IMR-90 (cell line): Measurements from ENCODE around the gene FOLH1. TPM values are rescaled to one million over a fixed set of nuclear protein-coding genes. Genes with fewer than 3 reads are reported as not detected.

Experiments
- ATAC-seq: fragments of 200-7000 bp; cut with Tn5 transposase; 2 replicates; pipeline ENCODE4 v1.9.1; 2020; ENCODE audit warnings: low read depth, mild to moderate bottlenecking, moderate library complexity
- BruUV-seq: library from RNA; stranded (reverse); fragments of 400-500 nt; replicated peaks from 2 replicates; lab custom pipeline; 2021; lab: Mats Ljungman, UMichigan
- CTCF ChIA-PET: fragments of 300-600 bp; formaldehyde crosslinking; extraction: SDS; loops from one replicate; lab custom pipeline; 2021; ENCODE audit warnings: antibody characterized with exemption; lab: Yijun Ruan, JAX
- POLR2A ChIA-PET: fragments of 300-600 bp; sonication (Branson Sonifier 250); formaldehyde crosslinking; loops from one replicate; lab custom pipeline; 2022; ENCODE audit warnings: antibody characterized with exemption; ENCODE audit not compliant: unreplicated experiment; lab: Charles Lee
- DNase-seq: peaks from one replicate; pipeline ENCODE4 v3.0.0; 2013
- H2AFZ ChIP-seq: replicated peaks from 2 replicates; pipeline ENCODE3; 2013; ENCODE audit warnings: low read length, mild to moderate bottlenecking; ENCODE audit not compliant: poor library complexity
- H2AK5ac ChIP-seq: 2 replicates; pipeline ENCODE4 v1.6.1; 2013; ENCODE audit warnings: low read depth, low read length, inconsistent platforms
- H2AK9ac ChIP-seq: replicated peaks from 2 replicates; pipeline ENCODE3; 2013; ENCODE audit warnings: mild to moderate bottlenecking, low read depth, low read length, moderate library complexity; ENCODE audit not compliant: poor library complexity
- H2BK120ac ChIP-seq: 2 replicates; pipeline ENCODE4 v1.6.1; 2013; ENCODE audit warnings: low read depth, low read length, inconsistent platforms
- H2BK15ac ChIP-seq: 3 replicates; pipeline ENCODE4 v1.6.1; 2013; ENCODE audit warnings: low read depth, low read length, inconsistent platforms
- H2BK20ac ChIP-seq: 2 replicates; pipeline ENCODE4 v1.6.1; 2013; ENCODE audit warnings: low read depth, mild to moderate bottlenecking, inconsistent platforms, low read length, moderate library complexity
- H2BK5ac ChIP-seq: 2 replicates; pipeline ENCODE4 v1.6.1; 2013; ENCODE audit warnings: mild to moderate bottlenecking, low read depth, low read length, inconsistent platforms; ENCODE audit not compliant: poor library complexity, severe bottlenecking
- H3K14ac ChIP-seq: replicated peaks from 2 replicates; pipeline ENCODE4 v1.6.1; 2013; ENCODE audit warnings: low read depth, low read length, inconsistent platforms
- H3K18ac ChIP-seq: 2 replicates; pipeline ENCODE4 v1.6.1; 2013; ENCODE audit warnings: low read depth, low read length, control low read depth
- H3K23ac ChIP-seq: 2 replicates; pipeline ENCODE4 v1.6.1; 2013; ENCODE audit warnings: low read depth, low read length, inconsistent platforms
- H3K27ac ChIP-seq: 2 replicates; pipeline ENCODE4 v1.5.1; 2013; ENCODE audit warnings: mild to moderate bottlenecking, control low read depth, low read length; ENCODE audit not compliant: insufficient read depth
- H3K27me3 ChIP-seq: 2 replicates; pipeline ENCODE4 v1.6.1; 2013; ENCODE audit warnings: low read length; ENCODE audit not compliant: control insufficient read depth, insufficient read depth
- H3K36me3 ChIP-seq: 2 replicates; pipeline ENCODE4 v1.6.1; 2013; ENCODE audit warnings: low read length, mixed read lengths; ENCODE audit not compliant: control insufficient read depth, insufficient read depth
- H3K4ac ChIP-seq: 2 replicates; pipeline ENCODE4 v1.6.1; 2013; ENCODE audit warnings: low read depth, low read length, inconsistent platforms
- H3K4me1 ChIP-seq: 2 replicates; pipeline ENCODE4 v1.6.1; 2013; ENCODE audit warnings: low read length, mixed read lengths; ENCODE audit not compliant: control insufficient read depth, insufficient read depth
- H3K4me2 ChIP-seq: 2 replicates; pipeline ENCODE4 v1.6.1; 2013; ENCODE audit warnings: low read depth, mild to moderate bottlenecking, control low read depth, low read length, moderate library complexity
- H3K4me3 ChIP-seq: 2 replicates; pipeline ENCODE4 v1.5.1; 2013; ENCODE audit warnings: low read depth, mild to moderate bottlenecking, control low read depth, low read length, moderate library complexity; ENCODE audit not compliant: insufficient read depth
- H3K56ac ChIP-seq: 2 replicates; pipeline ENCODE4 v1.6.1; 2013; ENCODE audit warnings: low read length, inconsistent platforms; ENCODE audit not compliant: insufficient read depth; ENCODE audit errors: extremely low read depth
- H3K79me1 ChIP-seq, 2 experiments: 2 replicates each; pipeline ENCODE4 v1.6.1; 2013; ENCODE audit warnings: low read length in 2 of 2, inconsistent platforms in 1 of 2, low read depth in 1 of 2
- H3K9ac ChIP-seq: 2 replicates; pipeline ENCODE4 v1.6.1; 2013; ENCODE audit warnings: low read depth, low read length, control low read depth
- H3K9me1 ChIP-seq: 2 replicates; pipeline ENCODE4 v1.6.1; 2013; ENCODE audit warnings: low read length, inconsistent platforms; ENCODE audit not compliant: insufficient read depth
- H3K9me3 ChIP-seq: 2 replicates; pipeline ENCODE4 v1.6.1; 2013; ENCODE audit warnings: low read length; ENCODE audit not compliant: control insufficient read depth, insufficient read depth
- H4K20me1 ChIP-seq: 2 replicates; pipeline ENCODE4 v1.6.1; 2013; ENCODE audit warnings: low read length, inconsistent platforms; ENCODE audit not compliant: insufficient read depth
- H4K5ac ChIP-seq: 2 replicates; pipeline ENCODE4 v1.6.1; 2013; ENCODE audit warnings: mild to moderate bottlenecking, low read depth, low read length, control low read depth
- H4K8ac ChIP-seq, 2 experiments: 2 replicates each; pipeline ENCODE4 v1.6.1; 2013; ENCODE audit warnings: low read depth in 2 of 2, low read length in 2 of 2, control low read depth in 1 of 2, inconsistent platforms in 1 of 2
- H4K91ac ChIP-seq: 2 replicates; pipeline ENCODE4 v1.6.1; 2013; ENCODE audit warnings: low read depth, low read length, inconsistent platforms; ENCODE audit not compliant: insufficient read depth
- BHLHE40 ChIP-seq: fragments of 150-350 bp; IDR thresholded peaks from 2 replicates; pipeline ENCODE4 v1.6.1; 2016; ENCODE audit warnings: mild to moderate bottlenecking, low read depth, low read length
- CEBPB ChIP-seq: IDR thresholded peaks from 2 replicates; pipeline ENCODE4 v1.6.1; 2012; ENCODE audit warnings: low read depth, low read length, improper control_type of control experiment
- CHD1 ChIP-seq: IDR thresholded peaks from 2 replicates; pipeline ENCODE4 v1.6.1; 2012; ENCODE audit warnings: low read depth, low read length, improper control_type of control experiment
- CTCF ChIP-seq: conservative IDR thresholded peaks from 2 replicates; pipeline ENCODE4 v1.5.1; 2012; ENCODE audit warnings: mild to moderate bottlenecking, low read depth, low read length, improper control_type of control experiment
- ELK1 ChIP-seq: fragments of 150-350 bp; IDR thresholded peaks from 2 replicates; pipeline ENCODE4 v1.6.1; 2016; ENCODE audit warnings: low read depth, mild to moderate bottlenecking, low read length, moderate library complexity, borderline replicate concordance
- FOS ChIP-seq: fragments of 150-350 bp; IDR thresholded peaks from 2 replicates; pipeline ENCODE4 v1.6.1; 2016; ENCODE audit warnings: low read depth, low read length
- MAFK ChIP-seq: IDR thresholded peaks from 2 replicates; pipeline ENCODE4 v1.6.1; 2012; ENCODE audit warnings: low read depth, low read length, improper control_type of control experiment
- MAZ ChIP-seq: IDR thresholded peaks from 2 replicates; pipeline ENCODE4 v1.6.1; 2012; ENCODE audit warnings: low read depth, mild to moderate bottlenecking, low read length, improper control_type of control experiment, moderate library complexity, borderline replicate concordance
- MXI1 ChIP-seq: IDR thresholded peaks from 2 replicates; pipeline ENCODE4 v1.6.1; 2012; ENCODE audit warnings: low read depth, mild to moderate bottlenecking, low read length, moderate library complexity, borderline replicate concordance
- NFE2L2 ChIP-seq: fragments of 150-350 bp; IDR thresholded peaks from 2 replicates; pipeline ENCODE4 v1.6.1; 2016; ENCODE audit warnings: low read depth, mild to moderate bottlenecking, low read length
- POLR2A ChIP-seq: IDR thresholded peaks from 2 replicates; pipeline ENCODE4 v1.6.1; 2012; ENCODE audit warnings: mild to moderate bottlenecking, low read depth, low read length
- RCOR1 ChIP-seq: IDR thresholded peaks from 2 replicates; pipeline ENCODE4 v1.6.1; 2012; ENCODE audit warnings: mild to moderate bottlenecking, low read length, improper control_type of control experiment; ENCODE audit not compliant: insufficient replicate concordance
- USF2 ChIP-seq: fragments of 150-350 bp; IDR thresholded peaks from 2 replicates; pipeline ENCODE4 v1.6.1; 2017; ENCODE audit warnings: mild to moderate bottlenecking, antibody characterized with exemption, low read length, low read depth
- WGBS, 2 experiments: methylation state at CpG; one replicate each; pipeline versions ENCODE4 v1.1.5 to v1.1.7; 2013; ENCODE audit warnings: missing lambda C conversion rate in 2 of 2; ENCODE audit not compliant: insufficient read length in 1 of 2; ENCODE audit errors: extremely low coverage in 2 of 2; 5-methylcytosine and 5-hydroxymethylcytosine counted together
- dilution Hi-C: fragments of 300-500 bp; cut with HindIII; formaldehyde crosslinking; loops from one replicate; pipeline ENCODE4 v1.14.3; 2018; ENCODE audit warnings: low sequenced_read_pairs; ENCODE audit not compliant: unreplicated experiment
- in situ Hi-C: fragments of 300-500 bp; cut with MboI; formaldehyde crosslinking; loops from 3 replicates; pipeline ENCODE4 v1.14.3; 2019; ENCODE audit warnings: low sequenced_read_pairs, inconsistent platforms, mixed read lengths
- intact Hi-C: fragments of 100-400 bp; cut with micrococcal nuclease; formaldehyde crosslinking; loops from 2 replicates; pipeline ENCODE4 v1.10.0; 2022
- polyA plus RNA-seq, 3 experiments: library from polyadenylated mRNA; depleted of rRNA; stranded (reverse); fragments of >200 nt; gene quantifications; 2 replicates each; pipeline ENCODE4 v1.2.3, GENCODE V29; 2012; ENCODE audit warnings: low replicate concordance in 1 of 3
- total RNA-seq: library from RNA; depleted of rRNA; stranded (reverse); fragments of >200 nt; gene quantifications from 2 replicates; pipeline ENCODE4 v1.2.3, GENCODE V29; 2012

The FOLH1 gene
- total and polyA plus RNA-seq, 2 of the 4 experiments (the other 2 are of a cell fraction) = not detected

GRCh38 chr11:49202287-49202976 lies 6.0 kb downstream of the FOLH1 start:
- Histone ChIP-seq H3K18ac (no peak overlapping the region), H3K79me1 (no peaks in the 10 kb centered on the region), H3K4me1 (no peaks in the 10 kb centered on the region), H3K9ac (no peak overlapping the region), H3K4ac (no peak overlapping the region), H4K8ac (no peak overlapping the region), H3K27ac (no peak overlapping the region), H2BK5ac (no peak overlapping the region), H3K9me1 (no peaks in the 10 kb centered on the region), H4K20me1 (no peaks in the 10 kb centered on the region), H3K4me3 (no peak overlapping the region), H2BK120ac (no peak overlapping the region), H3K56ac (no peak overlapping the region), H3K23ac (no peak overlapping the region), H2AK9ac (no peak overlapping the region), H3K14ac (no peak overlapping the region), H4K91ac (no peak overlapping the region), H4K5ac (no peak overlapping the region), H3K9me3 (no peaks in the 10 kb centered on the region), H2BK20ac (no peak overlapping the region), H3K27me3 (no peaks in the 10 kb centered on the region), H3K4me2 (no peak overlapping the region), H2BK15ac (no peak overlapping the region), H3K36me3 (no peaks in the 10 kb centered on the region), H2AK5ac (no peak overlapping the region), H2AFZ (no peak overlapping the region)
- WGBS, 2 experiments = no CpG with 5 or more reads among the region's 4 CpGs
- ChIA-PET POLR2A (no interaction called here), CTCF (no interaction called here)
- BruUV-seq = no TSS peak
- DNase-seq (no peak), ATAC-seq (no peak)
- dilution Hi-C loops (no loop called here), in situ Hi-C loops (no loop called here), intact Hi-C loops (no loop called here)
- TF ChIP-seq USF2 = no peak
- no peak for TF ChIP-seq MAFK
- no peak for TF ChIP-seq MXI1
- no peak for TF ChIP-seq BHLHE40
- TF ChIP-seq FOS = no peak
- TF ChIP-seq CHD1 = no peak
- TF ChIP-seq CEBPB = no peak
- no peak for TF ChIP-seq RCOR1
- no peak for TF ChIP-seq ELK1
- TF ChIP-seq POLR2A = no peak
- TF ChIP-seq CTCF = no peak
- TF ChIP-seq NFE2L2 = no peak
- no peak for TF ChIP-seq MAZ
